Psoas muscle (tissue), 8 donors: ENCODE results near the gene CCDC197. TPM values are rescaled to one million over a fixed set of nuclear protein-coding genes. Genes with fewer than 3 reads are reported as not detected.
A peak's percentile ranks its signal among the peaks of the same experiment; 100 is the strongest.

Experiments
- ATAC-seq, 4 donors: fragments of 200-7000 bp; cut with Tn5 transposase; one replicate each; pipeline ENCODE4 v1.9.1; 2020; ENCODE audit warnings: moderate library complexity in 3 of 4, mild to moderate bottlenecking in 2 of 4
- DNase-seq, 2 donors: peaks; one replicate each; pipeline ENCODE4 v3.0.0-alpha.2; 2020
- H3K27ac ChIP-seq: fragments of 200-600 bp; one replicate; pipeline ENCODE4 v1.8.0; 2022
- H3K27me3 ChIP-seq, 3 donors: fragments of 200-600 bp in 1 of 3; one replicate each; pipeline versions ENCODE4 v1.6.1 to v1.8.0; 2013 to 2022; ENCODE audit warnings: low read length in 2 of 3, mild to moderate bottlenecking in 2 of 3, moderate library complexity in 1 of 3; ENCODE audit not compliant: insufficient read depth in 3 of 3
- H3K36me3 ChIP-seq, 2 donors: fragments of 200-600 bp in 1 of 2; one replicate each; pipeline versions ENCODE4 v1.6.1 to v1.8.0; 2013 to 2022; ENCODE audit warnings: low read depth in 1 of 2, mild to moderate bottlenecking in 1 of 2, moderate library complexity in 1 of 2; ENCODE audit not compliant: insufficient read depth in 1 of 2
- H3K4me1 ChIP-seq: fragments of 200-600 bp; one replicate; pipeline ENCODE4 v1.8.0; 2022
- H3K4me3 ChIP-seq: fragments of 200-600 bp; one replicate; pipeline ENCODE4 v1.8.0; 2022; ENCODE audit warnings: mild to moderate bottlenecking
- H3K9me3 ChIP-seq: fragments of 200-600 bp; one replicate; pipeline ENCODE4 v1.8.0; 2022
- CTCF ChIP-seq: fragments of 200-600 bp; IDR thresholded peaks from one replicate; pipeline ENCODE4 v1.8.0; 2022; ENCODE audit warnings: antibody characterized with exemption
- WGBS, 3 donors: extraction: QIAGEN DNeasy Blood & Tissue Kit; methylation state at CpG; one replicate each; pipeline versions ENCODE4 v1.1.6 to v1.1.7; 2013; 5-methylcytosine and 5-hydroxymethylcytosine counted together
- intact Hi-C, 2 donors: fragments of 100-400 bp; cut with DNase I; formaldehyde crosslinking; loops; one replicate each; pipeline versions ENCODE4 v1.11.0 to v1.14.2; 2022
- polyA plus RNA-seq, 3 donors: library from polyadenylated mRNA; stranded (reverse); fragments of 200-250 nt; gene quantifications; one replicate each; pipeline ENCODE4 v1.2.3, GENCODE V29; 2013
- total RNA-seq, 4 donors: library from RNA; stranded (reverse); fragmentation: NEBNext Ultra II Directional in 2 of 4; extraction: Animal tissue kit (Norgen Biotek cat#: 25700) in 2 of 4; gene quantifications; one replicate each; pipeline versions ENCODE4 v1.2.1 to v1.2.4, GENCODE V29; 2021 to 2023
- donor health status: healthy with polysubstance abuse.
- donor health status: DM: no; HTN: no; CAD: no; lungs with moderate emphysema.
- donor health status: Bipolar disorder and iron deficiency.
- donor health status: healthy.
- donor health status: DM: yes; HTN: yes; CAD: no.
- donor health status: DM: no; HTN: no; CAD: no.
- donor health status: DM: no; HTN: no; CAD: no.
- donor health status: DM: yes; HTN: yes; CAD: no.

CCDC197 gene
- total and polyA plus RNA-seq, 7 donors: 0.04 to 3.9 (median 0.71) TPM

GRCh38 chr14:93984070-93984469 is 13.0 kb upstream of the CCDC197 start:
- no peaks in the 10 kb centered on the region for H3K27me3 ChIP-seq
- peak overlapping the region; percentile 98 for H3K27ac ChIP-seq
- WGBS, 3 donors: 28 to 37% (median 35%) methylated on average over 3 of the region's 3 CpGs
- TF ChIP-seq CTCF: no peak
- no peak overlapping the region for H3K4me3 ChIP-seq
- H3K4me1 ChIP-seq: peaks cover 49% of the 10 kb centered on the region
- intact Hi-C loops: no loop called here
- H3K36me3 ChIP-seq: no peaks in the 10 kb centered on the region
- DNase-seq (peak; percentile 55 to 83), ATAC-seq (peak; percentile 54 to 61 (median 57))
- H3K9me3 ChIP-seq: no peaks in the 10 kb centered on the region

GRCh38 chr14:93984987-93985410 is 12.1 kb upstream of the CCDC197 start:
- peaks cover 55% of the 10 kb centered on the region for H3K4me1 ChIP-seq
- peak; percentile 38 to 55 (median 48) for ATAC-seq

DNA sequence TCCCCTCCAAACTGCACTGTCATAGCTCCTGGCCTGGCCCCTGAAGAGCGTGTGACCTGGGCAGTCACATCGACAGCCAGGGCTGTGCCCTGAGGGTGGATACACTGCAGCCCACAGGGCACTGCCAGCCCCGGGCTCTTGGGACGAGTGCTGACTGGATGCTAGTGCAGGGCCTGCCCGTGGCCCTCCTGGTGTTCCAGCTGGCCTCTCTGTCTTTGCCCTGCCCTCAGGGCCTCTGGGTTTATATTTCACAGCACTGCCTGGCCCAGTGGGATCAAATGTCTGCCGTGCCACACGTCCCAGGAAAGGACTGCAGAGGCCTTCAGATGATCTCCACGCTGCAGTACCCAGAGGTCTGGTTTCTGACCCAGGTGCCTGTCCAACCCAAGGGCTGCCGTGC is 10.1 kb upstream of the CCDC197 start:
- Histone ChIP-seq H3K4me3 (peak overlapping the region; percentile 63), H3K27me3 (no peaks in the 10 kb centered on the region), H3K36me3 (no peaks in the 10 kb centered on the region), H3K4me1 (peaks cover 41% of the 10 kb centered on the region), H3K9me3 (no peaks in the 10 kb centered on the region), H3K27ac (peak overlapping the region; percentile 98)
- WGBS, 3 donors: 24 to 37% (median 33%) methylated on average over 9 of the region's 9 CpGs
- peak; percentile 78 to 96 for DNase-seq
- intact Hi-C loops: no loop called here
- peak; percentile 75 to 78 (median 76) for ATAC-seq
- TF ChIP-seq CTCF: no peak

More at GRCh38 chr14:93984987-93985410, 12.1 kb upstream of the CCDC197 start:
- TF ChIP-seq CTCF: peak; percentile 53
- H3K9me3 ChIP-seq: no peaks in the 10 kb centered on the region
- H3K27ac ChIP-seq: peak overlapping the region; percentile 98
- peak; percentile 72 to 88 for DNase-seq
- H3K4me3 ChIP-seq: peak overlapping the region; percentile 63
- H3K36me3 ChIP-seq: no peaks in the 10 kb centered on the region
- intact Hi-C loops: no loop called here
- H3K27me3 ChIP-seq: no peaks in the 10 kb centered on the region
- whole genome bisulfite sequencing, 3 donors: 21 to 33% (median 26%) methylated on average over 7 of the region's 7 CpGs

GRCh38 chr14:93987376-93987775 is 9.7 kb upstream of the CCDC197 start:
- H3K27ac ChIP-seq: peak overlapping the region; percentile 98
- H3K27me3 ChIP-seq: no peaks in the 10 kb centered on the region

More at GRCh38 chr14:93987376-93987775, 9.7 kb upstream of the CCDC197 start:
- peaks cover 37% of the 10 kb centered on the region for H3K4me1 ChIP-seq
- ATAC-seq: peak; percentile 15 to 29 (median 21)
- no peaks in the 10 kb centered on the region for H3K36me3 ChIP-seq
- TF ChIP-seq CTCF: no peak
- intact Hi-C loops: no loop called here
- no peaks in the 10 kb centered on the region for H3K9me3 ChIP-seq
- H3K4me3 ChIP-seq: peak overlapping the region; percentile 63
- 20 to 32% (median 27%) methylated on average over 12 of the region's 12 CpGs for WGBS, 3 donors
- peak; percentile 39 to 74 for DNase-seq
